Neural cell (in vitro differentiated cells): ENCODE data around the gene PADI4. TPM values are rescaled to one million over a fixed set of nuclear protein-coding genes. Genes with fewer than 3 reads are reported as not detected.

Source experiments
- H2AFZ ChIP-seq: fragments of 200-600, 300-800 bp; sonication (generic), shearing (Covaris generic); 2 replicates; pipeline ENCODE4 v1.6.0; 2014; ENCODE audit warnings: low read depth, mild to moderate bottlenecking, antibody characterized with exemption, low read length, moderate library complexity
- H3F3A ChIP-seq: fragments of 200-600 bp; shearing (Covaris generic); 2 replicates; pipeline ENCODE4 v1.6.1; 2016; ENCODE audit warnings: mild to moderate bottlenecking, moderate library complexity, mixed read lengths, antibody characterized with exemption, low read length; ENCODE audit not compliant: insufficient read depth, poor library complexity, severe bottlenecking
- H3K27ac ChIP-seq: fragments of 200-600, 300-800 bp; sonication (generic), shearing (Covaris generic); 2 replicates; pipeline ENCODE4 v1.5.1; 2014; ENCODE audit warnings: mild to moderate bottlenecking, low read length, moderate library complexity
- H3K27me3 ChIP-seq: fragments of 300-800, 200-600 bp; sonication (generic), shearing (Covaris generic); 2 replicates; pipeline ENCODE4 v1.6.0; 2014; ENCODE audit warnings: mild to moderate bottlenecking, low read depth, low read length, moderate library complexity; ENCODE audit not compliant: insufficient read depth
- H3K36me3 ChIP-seq: fragments of 300-800, 200-600 bp; sonication (generic), shearing (Covaris generic); 2 replicates; pipeline ENCODE4 v1.5.1; 2014; ENCODE audit warnings: mild to moderate bottlenecking, antibody characterized with exemption, low read length, moderate library complexity; ENCODE audit not compliant: insufficient read depth
- H3K4me2 ChIP-seq: fragments of 300-800, 200-600 bp; sonication (generic), shearing (Covaris generic); 2 replicates; pipeline ENCODE4 v1.6.0; 2014; ENCODE audit warnings: mild to moderate bottlenecking, low read length
- H3K4me3 ChIP-seq: fragments of 300-800, 200-600 bp; sonication (generic), shearing (Covaris generic); 2 replicates; pipeline ENCODE4 v1.5.1; 2014; ENCODE audit warnings: mild to moderate bottlenecking, low read length, moderate library complexity
- H3K79me2 ChIP-seq: fragments of 200-600 bp; shearing (Covaris generic); replicated peaks from 2 replicates; pipeline ENCODE4 v1.6.0; 2014; ENCODE audit warnings: mild to moderate bottlenecking, low read length, moderate library complexity; ENCODE audit not compliant: insufficient read depth
- H3K9ac ChIP-seq: fragments of 300-800, 200-600 bp; sonication (generic), shearing (Covaris generic); 2 replicates; pipeline ENCODE4 v1.6.1; 2016; ENCODE audit warnings: mild to moderate bottlenecking, low read length, mixed read lengths
- H3K9me2 ChIP-seq: fragments of 200-600 bp; shearing (Covaris generic); 2 replicates; pipeline ENCODE4 v1.6.1; 2016; ENCODE audit warnings: mild to moderate bottlenecking, low read length, mixed read lengths; ENCODE audit not compliant: insufficient read depth
- H3K9me3 ChIP-seq: fragments of 200-600, 300-800 bp; sonication (generic), shearing (Covaris generic); 2 replicates; pipeline ENCODE4 v1.6.1; 2016; ENCODE audit warnings: mild to moderate bottlenecking, mixed run types, low read length, moderate library complexity, mixed read lengths
- H4K20me1 ChIP-seq: fragments of 200-600 bp; shearing (Covaris generic); 2 replicates; pipeline ENCODE4 v1.6.1; 2016; ENCODE audit warnings: mild to moderate bottlenecking, mixed run types; ENCODE audit not compliant: insufficient read depth
- CTCF ChIP-seq: fragments of 450-650 bp; IDR thresholded peaks from 2 replicates; pipeline ENCODE4 v1.5.1; 2014; ENCODE audit warnings: antibody characterized with exemption, mild to moderate bottlenecking, moderate library complexity; ENCODE audit not compliant: poor library complexity, severe bottlenecking
- EP300 ChIP-seq: fragments of 450-650 bp; conservative IDR thresholded peaks from 2 replicates; pipeline ENCODE4 v1.6.1; 2014; ENCODE audit warnings: antibody characterized with exemption, mild to moderate bottlenecking, moderate library complexity; ENCODE audit not compliant: poor library complexity, severe bottlenecking
- EZH2 ChIP-seq: fragments of 200-600, 300-800 bp; shearing (Covaris generic), sonication (generic); IDR thresholded peaks from 2 replicates; pipeline ENCODE4 v1.6.1; 2014; ENCODE audit warnings: antibody characterized with exemption, low read length, borderline replicate concordance, mild to moderate bottlenecking; ENCODE audit not compliant: insufficient read depth, poor library complexity, severe bottlenecking
- MXI1 ChIP-seq: fragments of 450-650 bp; conservative IDR thresholded peaks from 2 replicates; pipeline ENCODE4 v1.6.1; 2014; ENCODE audit warnings: antibody characterized with exemption, mild to moderate bottlenecking; ENCODE audit not compliant: poor library complexity, severe bottlenecking
- POLR2AphosphoS5 ChIP-seq: IDR thresholded peaks from 2 replicates; pipeline ENCODE4 v1.6.1; 2012
- RAD21 ChIP-seq: fragments of 450-650 bp; conservative IDR thresholded peaks from 2 replicates; pipeline ENCODE4 v1.6.1; 2014; ENCODE audit warnings: antibody characterized with exemption, mild to moderate bottlenecking, moderate library complexity
- REST ChIP-seq: IDR thresholded peaks from 2 replicates; pipeline ENCODE4 v1.6.1; 2012; ENCODE audit warnings: borderline replicate concordance
- SMC3 ChIP-seq: fragments of 450-650 bp; conservative IDR thresholded peaks from 2 replicates; pipeline ENCODE4 v1.6.1; 2014; ENCODE audit warnings: antibody characterized with exemption, mild to moderate bottlenecking, moderate library complexity; ENCODE audit not compliant: poor library complexity
- TAF1 ChIP-seq: IDR thresholded peaks from 2 replicates; pipeline ENCODE4 v1.6.1; 2012; ENCODE audit warnings: low read depth
- polyA plus RNA-seq: library from polyadenylated mRNA; depleted of rRNA; stranded (reverse); fragments of >200 nt; gene quantifications from 2 replicates; pipeline ENCODE4 v1.2.3, GENCODE V29; 2014

Gene PADI4
- polyA plus RNA-seq, 1 donor from 2014 or later = not detected

- no peaks in the 10 kb centered on the region for H3K27me3 ChIP-seq
- no peaks in the 10 kb centered on the region for H3K9me3 ChIP-seq
- no peak for TF ChIP-seq SMC3
- TF ChIP-seq RAD21 = no peak
- TF ChIP-seq TAF1 = no peak
- no peak for TF ChIP-seq POLR2AphosphoS5
- no peak for TF ChIP-seq EZH2
- no peak for TF ChIP-seq CTCF
- TF ChIP-seq EP300 = no peak
- TF ChIP-seq MXI1 = no peak
- TF ChIP-seq REST = no peak
- no peaks in the 10 kb centered on the region for H3F3A ChIP-seq
- no peaks in the 10 kb centered on the region for H3K36me3 ChIP-seq
- H4K20me1 ChIP-seq = no peaks in the 10 kb centered on the region
- H3K79me2 ChIP-seq = no peaks in the 10 kb centered on the region
- no peak overlapping the region for H3K4me2 ChIP-seq
- H3K9me2 ChIP-seq = no peaks in the 10 kb centered on the region
- no peak overlapping the region for H3K4me3 ChIP-seq
- no peak overlapping the region for H3K9ac ChIP-seq
- H3K27ac ChIP-seq = no peak overlapping the region
- no peak overlapping the region for H2AFZ ChIP-seq
These were observed 38.2 kb downstream of the PADI4 start for GRCh38 chr1:17346046-17346789.

GRCh38 chr1:17347769-17348592 is 40.0 kb downstream of the PADI4 start:
- H3F3A ChIP-seq = no peaks in the 10 kb centered on the region
- H3K9me3 ChIP-seq = no peaks in the 10 kb centered on the region
- H2AFZ ChIP-seq = no peak overlapping the region
- TF ChIP-seq TAF1 (no peak), CTCF (no peak), POLR2AphosphoS5 (no peak), RAD21 (no peak), MXI1 (no peak), REST (no peak), SMC3 (no peak), EP300 (no peak), EZH2 (no peak)
- no peaks in the 10 kb centered on the region for H3K9me2 ChIP-seq
- no peaks in the 10 kb centered on the region for H4K20me1 ChIP-seq
- H3K79me2 ChIP-seq = no peaks in the 10 kb centered on the region
- H3K27me3 ChIP-seq = no peaks in the 10 kb centered on the region
- no peak overlapping the region for H3K4me2 ChIP-seq
- H3K27ac ChIP-seq = no peak overlapping the region
- H3K4me3 ChIP-seq = no peak overlapping the region
- H3K36me3 ChIP-seq = no peaks in the 10 kb centered on the region
- no peak overlapping the region for H3K9ac ChIP-seq
